Liver (tissue), 3 donors: ENCODE results near the gene FA2H.

Source experiments
- RAD21 ChIP-seq, 2 donors: IDR thresholded peaks; 2 replicates each; pipeline ENCODE4 v1.6.1; 2016; ENCODE audit warnings: antibody characterized with exemption in 2 of 2, mild to moderate bottlenecking in 2 of 2
- TF ChIP-seq, protein P1 (sequence below): fragments of 150-350 bp; IDR thresholded peaks from 2 replicates; pipeline ENCODE4 v1.5.1; 2017; ENCODE audit warnings: improper control_type of control experiment, low read depth, low read length; ENCODE audit not compliant: missing input control
- donor health status: healthy.
- donor health status: healthy.

DNA sequence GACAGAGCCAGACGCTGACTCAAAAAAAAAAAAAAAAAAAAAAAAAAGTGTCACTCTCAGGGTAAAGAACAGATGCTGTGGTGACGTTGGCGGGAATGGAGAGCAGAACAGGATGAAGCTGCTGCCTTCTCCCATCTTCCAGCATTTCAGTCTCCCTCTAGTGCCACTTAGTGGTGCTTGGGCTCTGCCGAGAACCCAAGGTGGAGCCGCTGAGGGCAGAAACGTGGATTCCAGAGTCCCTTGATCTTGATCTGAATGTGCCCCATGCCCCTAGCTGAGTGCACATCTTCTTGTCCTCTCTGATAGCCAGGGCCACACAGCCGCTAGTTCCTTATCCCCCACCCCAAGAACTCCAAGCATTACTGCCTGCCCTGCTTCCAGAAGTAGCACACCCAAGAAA lies 43.2 kb upstream of the FA2H start:
- TF ChIP-seq, protein P1, sequence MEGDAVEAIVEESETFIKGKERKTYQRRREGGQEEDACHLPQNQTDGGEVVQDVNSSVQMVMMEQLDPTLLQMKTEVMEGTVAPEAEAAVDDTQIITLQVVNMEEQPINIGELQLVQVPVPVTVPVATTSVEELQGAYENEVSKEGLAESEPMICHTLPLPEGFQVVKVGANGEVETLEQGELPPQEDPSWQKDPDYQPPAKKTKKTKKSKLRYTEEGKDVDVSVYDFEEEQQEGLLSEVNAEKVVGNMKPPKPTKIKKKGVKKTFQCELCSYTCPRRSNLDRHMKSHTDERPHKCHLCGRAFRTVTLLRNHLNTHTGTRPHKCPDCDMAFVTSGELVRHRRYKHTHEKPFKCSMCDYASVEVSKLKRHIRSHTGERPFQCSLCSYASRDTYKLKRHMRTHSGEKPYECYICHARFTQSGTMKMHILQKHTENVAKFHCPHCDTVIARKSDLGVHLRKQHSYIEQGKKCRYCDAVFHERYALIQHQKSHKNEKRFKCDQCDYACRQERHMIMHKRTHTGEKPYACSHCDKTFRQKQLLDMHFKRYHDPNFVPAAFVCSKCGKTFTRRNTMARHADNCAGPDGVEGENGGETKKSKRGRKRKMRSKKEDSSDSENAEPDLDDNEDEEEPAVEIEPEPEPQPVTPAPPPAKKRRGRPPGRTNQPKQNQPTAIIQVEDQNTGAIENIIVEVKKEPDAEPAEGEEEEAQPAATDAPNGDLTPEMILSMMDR = no peak
- no peak for TF ChIP-seq RAD21 (IDR thresholded peaks at IDR 0.05)
